A172 (cell line): ENCODE measurements around the gene GAB2. TPM values are rescaled to one million over a fixed set of nuclear protein-coding genes. Genes with fewer than 3 reads are reported as not detected.
"Not testable (repeated sequence)": the region's sequence is repeated elsewhere in the genome, so short reads cannot be mapped to it uniquely, and the experiment has no call there.

Source experiments
- DNase-seq: peaks from one replicate; pipeline ENCODE4 v3.0.0-alpha.2; 2015; ENCODE audit warnings: low spot score
- total RNA-seq: library from RNA; depleted of rRNA; stranded (reverse); fragments of >200 nt; shearing (Covaris generic); gene quantifications from 2 replicates; pipeline ENCODE4 v1.2.3, GENCODE V29; 2014

The GAB2 gene
- total RNA-seq, 1 experiment from 2014 or later: 12.1 TPM

DNA sequence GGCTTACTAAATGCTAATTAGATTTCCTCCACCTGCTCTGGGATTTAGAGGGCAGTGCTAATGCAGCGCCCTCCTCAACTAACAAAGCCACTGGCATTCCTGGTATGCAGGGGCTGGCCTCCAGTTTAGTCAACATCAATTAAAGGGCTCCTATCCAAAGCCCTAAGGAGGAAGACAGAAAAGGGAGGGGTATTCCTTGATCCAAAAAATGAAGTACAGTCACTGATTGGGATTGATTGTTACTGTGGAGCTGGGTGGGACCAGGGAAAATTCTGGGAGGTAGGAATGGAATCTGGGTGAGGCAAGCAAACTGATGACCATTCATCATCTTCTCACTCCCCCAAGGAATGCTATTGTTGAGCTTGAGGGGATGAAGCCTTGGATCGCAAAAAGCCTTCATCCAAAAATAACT lies 52.2 kb downstream of the GAB2 start:
- peak; percentile 95 for DNase-seq

DNA sequence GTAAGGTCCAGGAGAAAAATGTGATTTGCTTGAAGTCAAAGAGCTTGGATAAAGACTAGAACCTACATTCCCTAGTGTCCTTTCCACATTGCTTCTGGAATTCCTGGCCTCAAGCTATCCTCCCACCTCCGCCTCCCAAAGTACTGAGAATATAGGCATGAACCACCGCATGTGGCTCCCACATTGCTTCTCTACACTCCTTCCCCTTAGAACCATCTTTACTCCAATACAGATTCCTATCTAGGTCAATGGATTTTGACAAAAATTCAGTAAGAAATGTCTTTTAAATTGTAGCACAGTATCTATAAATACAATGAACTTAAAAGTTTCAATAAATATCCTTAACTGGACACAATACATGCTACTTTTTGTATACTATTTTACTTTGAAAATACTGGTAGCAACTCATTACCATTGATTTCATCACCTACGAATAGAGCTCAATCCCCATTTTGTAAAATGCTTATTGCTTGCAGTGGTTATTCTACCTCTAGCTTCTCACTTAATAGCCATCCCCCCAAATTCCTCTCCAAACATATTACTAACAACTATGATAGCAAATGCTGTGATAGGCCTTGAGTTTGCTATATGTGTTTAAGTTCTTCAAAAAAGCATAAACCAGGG lies 53.4 kb downstream of the GAB2 start:
- no peak for DNase-seq

DNA sequence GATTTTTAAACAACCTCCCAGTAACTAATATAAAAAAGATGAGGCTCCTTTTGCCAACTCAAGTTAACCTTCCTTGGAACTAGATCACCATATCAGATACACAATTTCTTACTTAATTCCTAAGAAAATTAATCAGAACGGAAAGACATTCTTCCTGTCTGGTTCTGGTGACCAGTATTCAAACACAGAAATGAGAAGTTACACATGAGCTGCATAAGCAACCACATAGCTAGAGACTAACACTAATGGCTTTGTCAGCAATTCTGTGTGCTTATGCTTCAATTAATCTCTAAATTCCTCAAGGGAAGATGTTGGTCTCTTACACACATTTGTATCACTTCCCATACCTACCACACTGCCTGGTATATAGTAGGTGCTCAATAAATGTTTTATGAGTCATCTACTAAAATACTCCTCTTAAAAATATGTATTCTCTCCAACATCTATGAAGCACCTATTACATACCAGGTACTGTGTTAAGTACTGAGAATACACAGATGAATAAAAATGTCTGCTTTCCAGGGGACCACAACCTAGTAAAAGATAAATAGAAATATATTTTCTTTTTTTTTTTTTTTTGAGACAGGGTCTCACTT lies 54.5 kb downstream of the GAB2 start:
- DNase-seq: no peak

DNA sequence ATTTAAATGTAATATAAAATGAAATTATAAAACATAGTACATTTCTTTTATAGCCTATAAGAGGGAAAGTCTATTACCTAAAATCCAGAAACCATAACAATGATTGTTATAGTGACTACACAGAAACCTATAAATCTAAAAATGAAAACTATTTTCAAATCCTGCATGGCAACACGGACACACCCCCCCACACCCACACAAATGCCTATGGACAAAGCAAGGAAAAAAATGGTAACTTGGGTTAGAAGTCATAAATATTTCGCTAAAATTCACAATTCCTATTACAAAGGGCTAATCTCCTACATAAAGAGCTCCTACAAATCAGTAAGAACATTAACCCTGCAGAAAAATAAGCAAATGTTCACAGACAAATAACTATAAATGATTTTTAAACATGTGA lies 56.4 kb downstream of the GAB2 start:
- DNase-seq: no peak

DNA sequence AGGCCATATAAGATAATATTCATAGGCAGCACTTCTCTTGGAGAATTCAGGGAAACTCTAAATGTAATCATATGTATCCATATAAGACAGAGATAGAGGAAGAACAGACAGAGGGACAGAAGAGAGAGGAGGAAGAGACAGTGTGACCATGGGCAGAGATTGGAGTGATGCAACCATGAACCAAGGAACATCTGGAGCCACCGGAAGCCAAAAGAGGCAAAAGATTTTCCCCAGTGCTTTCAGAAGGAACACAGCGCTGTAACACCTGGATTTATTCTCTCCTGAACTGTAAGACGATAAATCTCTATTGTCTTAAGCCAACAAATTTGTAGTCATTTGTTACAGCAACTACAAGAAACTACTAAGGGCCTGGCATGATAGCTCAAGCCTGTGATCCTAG lies 57.7 kb downstream of the GAB2 start:
- DNase-seq: no peak

DNA sequence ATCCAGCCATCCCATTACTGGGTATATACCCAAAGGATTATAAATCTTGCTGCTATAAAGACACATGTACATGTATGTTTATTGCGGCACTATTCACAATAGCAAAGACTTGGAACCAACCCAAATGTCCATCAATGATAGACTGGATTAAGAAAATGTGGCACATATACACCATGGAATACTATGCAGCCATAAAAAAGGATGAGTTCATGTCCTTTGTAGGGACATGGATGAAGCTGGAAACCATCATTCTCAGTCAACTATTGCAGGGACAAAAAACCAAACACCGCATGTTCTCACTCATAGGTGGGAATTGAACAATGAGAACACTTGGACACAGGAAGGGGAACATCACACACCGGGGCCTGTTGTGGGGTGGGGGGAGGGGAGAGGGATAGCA lies 59.7 kb downstream of the GAB2 start:
- not testable (repeated sequence) for DNase-seq

DNA sequence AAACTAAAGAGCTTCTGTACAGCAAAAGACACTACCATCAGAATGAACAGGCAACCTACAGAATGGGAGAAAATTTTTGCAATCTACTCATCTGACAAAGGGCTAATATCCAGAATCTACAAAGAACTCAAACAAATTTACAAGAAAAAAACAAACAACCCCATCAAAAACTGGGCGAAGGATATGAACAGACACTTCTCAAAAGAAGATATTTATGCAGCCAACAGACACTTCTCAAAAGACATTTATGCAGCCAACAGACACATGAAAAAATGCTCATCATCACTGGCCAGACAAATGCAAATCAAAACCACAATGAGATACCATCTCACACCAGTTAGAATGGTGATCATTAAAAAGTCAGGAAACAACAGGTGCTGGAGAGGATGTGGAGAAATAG lies 60.2 kb downstream of the GAB2 start:
- not testable (repeated sequence) for DNase-seq

DNA sequence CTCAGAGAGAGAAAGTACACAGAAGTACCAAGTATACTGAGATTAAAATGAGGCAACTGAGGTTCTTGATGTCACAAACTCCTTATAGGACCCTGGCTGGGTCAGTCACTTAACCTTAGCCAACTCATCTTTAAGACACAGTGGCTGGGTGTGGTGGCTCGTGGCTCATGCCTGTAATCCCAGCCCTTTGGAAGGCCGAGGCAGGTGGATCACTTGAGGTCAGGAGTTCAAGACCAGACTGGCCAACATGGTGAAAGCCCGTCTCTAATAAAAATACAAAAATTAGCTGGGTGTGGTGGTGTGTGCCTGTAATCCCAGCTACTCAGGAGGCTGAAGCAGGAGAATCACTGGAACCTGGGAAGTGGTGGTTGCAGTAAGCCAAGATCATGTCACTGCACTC lies 61.9 kb downstream of the GAB2 start:
- not testable (repeated sequence) for DNase-seq

DNA sequence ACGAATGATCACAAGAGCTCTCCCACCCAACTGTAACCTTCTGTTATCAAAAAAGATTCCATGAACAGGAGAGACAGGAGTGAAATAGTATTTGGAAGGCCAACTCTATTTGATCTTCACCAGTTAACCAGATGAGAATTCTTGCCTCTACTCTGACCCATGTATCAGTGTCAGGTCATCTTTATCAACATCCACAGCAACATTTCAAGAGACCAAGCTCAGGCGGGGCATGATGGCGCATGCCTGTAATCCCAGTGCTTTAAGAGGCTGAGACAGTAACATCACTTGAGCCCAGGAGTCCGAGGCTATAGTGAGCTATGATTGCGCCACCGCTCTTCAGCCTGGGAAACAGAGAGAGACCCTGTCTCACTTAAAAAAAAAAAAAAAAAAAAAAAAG lies 62.3 kb downstream of the GAB2 start:
- no peak for DNase-seq

DNA sequence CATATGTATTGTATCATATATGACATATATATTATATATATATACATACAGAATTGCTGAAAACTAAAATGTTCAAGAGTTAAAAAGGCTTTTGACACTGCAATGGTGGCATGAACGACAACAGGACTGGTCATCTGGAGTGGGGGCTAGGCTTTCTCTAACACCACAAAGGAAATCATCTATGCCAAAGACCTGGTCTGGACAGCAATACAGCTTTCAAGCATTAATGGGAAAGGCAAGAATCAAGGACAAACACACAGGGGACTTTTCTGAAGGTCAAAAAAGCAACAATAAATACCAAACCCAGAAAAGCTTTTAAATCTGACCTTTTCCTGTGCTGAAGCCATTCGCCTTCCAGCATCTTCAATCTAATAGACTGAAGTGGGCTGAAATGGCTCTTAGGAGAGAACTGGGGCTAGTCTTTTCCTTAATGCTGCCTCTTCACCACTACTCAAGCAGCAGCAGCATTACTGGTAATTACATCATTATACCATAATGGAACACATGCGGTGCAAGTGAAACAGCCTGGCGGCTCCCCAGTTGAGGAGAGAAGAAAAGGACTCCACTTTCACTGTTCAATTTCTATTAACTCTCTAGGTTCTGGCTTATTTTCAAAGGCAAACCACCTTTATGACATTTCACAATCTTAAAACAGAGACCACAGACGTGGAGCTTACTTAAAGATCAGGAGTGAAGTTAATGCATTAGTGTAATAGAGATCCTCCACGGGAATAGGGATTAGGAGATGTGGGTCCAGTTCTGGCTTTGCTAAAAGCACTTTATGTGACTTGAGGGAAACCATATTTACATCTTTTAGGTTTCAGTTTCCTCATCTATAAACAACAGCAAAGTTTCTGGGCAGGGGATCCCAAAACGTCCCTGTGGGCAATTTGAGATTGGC lies 63.0 kb downstream of the GAB2 start:
- no peak for DNase-seq

DNA sequence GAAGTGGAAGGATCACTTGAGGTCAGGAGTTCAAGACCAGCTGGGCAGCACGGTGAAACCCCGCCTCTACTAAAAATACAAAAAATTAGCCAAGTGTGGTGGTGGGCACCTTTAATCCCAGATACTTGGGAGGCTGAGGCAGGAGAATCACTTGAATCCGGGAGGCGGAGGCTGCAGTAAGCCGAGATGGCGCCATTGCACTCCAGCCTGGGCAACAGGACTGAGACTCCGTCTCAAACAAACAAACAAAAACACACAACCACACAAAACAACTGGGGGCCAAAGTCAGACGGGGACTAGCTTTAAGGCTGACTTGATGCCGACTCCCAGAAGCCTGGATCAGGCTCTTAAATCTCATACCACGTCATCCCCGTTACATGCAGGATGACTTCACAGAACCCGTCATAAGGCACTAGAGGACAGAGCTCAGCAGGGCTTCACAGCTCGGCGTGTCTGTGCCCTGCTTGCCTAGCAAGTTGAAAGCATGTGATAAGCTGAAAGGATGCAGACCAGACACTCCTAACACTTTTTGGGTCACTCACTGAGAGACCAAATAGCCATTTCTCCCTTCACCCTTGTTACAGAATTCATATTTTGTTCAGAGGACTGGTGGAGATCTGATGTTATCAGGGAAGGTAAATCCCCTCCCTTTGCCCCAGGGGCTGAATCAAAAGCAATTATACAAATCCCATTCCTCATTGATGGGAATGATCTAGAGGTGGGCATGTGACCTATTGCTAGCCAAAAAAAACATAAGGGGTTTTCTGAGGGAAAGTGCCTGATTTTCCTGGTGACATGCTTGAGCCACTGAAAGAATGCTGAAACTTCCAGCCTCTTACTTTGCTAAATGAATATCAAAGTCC lies 65.4 kb downstream of the GAB2 start:
- peak; percentile 85 for DNase-seq

DNA sequence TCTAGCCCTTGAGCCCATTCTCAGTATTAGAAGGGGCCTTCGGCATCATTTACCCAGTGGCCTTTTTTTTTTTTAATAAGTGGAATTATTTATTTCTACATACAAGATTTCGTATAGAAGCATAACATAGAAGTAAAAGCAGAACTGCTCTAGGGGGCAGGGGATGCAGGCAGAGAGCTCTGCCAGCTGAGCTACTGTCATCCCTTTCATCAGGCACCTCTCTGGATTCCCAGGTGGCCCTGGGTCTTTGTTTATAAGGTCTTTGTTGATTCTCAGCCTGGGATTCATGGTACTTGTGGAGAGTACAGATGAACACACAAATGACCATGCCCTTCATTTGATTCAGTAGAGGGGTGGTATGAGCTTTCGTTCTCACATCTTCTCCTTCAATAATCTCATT lies 66.4 kb downstream of the GAB2 start:
- DNase-seq: no peak

DNA sequence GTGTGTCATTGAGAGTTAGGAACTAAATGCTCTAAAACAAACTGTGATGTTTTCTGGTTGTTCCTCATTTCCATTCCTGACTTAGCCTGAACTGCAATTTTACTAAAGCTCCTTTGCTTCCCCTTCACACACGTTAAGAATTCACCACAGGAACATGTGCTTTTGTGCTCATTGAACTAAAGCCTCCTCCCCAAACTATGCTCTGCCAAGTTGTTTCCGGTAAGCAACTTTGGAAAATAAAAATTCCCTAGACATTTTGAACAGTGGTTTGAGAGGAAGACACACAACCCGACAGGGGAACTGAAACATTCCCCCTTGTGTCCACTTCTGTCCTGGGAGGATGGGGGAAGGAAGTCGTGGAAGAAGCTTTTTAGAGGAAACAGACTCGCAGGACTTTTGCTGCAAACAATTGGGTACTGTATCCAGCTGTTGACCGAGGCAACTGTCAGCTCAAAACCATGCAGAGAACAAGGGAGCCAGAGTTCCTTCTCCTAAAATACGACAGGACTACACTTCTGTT lies 66.9 kb downstream of the GAB2 start:
- peak; percentile 50 for DNase-seq

DNA sequence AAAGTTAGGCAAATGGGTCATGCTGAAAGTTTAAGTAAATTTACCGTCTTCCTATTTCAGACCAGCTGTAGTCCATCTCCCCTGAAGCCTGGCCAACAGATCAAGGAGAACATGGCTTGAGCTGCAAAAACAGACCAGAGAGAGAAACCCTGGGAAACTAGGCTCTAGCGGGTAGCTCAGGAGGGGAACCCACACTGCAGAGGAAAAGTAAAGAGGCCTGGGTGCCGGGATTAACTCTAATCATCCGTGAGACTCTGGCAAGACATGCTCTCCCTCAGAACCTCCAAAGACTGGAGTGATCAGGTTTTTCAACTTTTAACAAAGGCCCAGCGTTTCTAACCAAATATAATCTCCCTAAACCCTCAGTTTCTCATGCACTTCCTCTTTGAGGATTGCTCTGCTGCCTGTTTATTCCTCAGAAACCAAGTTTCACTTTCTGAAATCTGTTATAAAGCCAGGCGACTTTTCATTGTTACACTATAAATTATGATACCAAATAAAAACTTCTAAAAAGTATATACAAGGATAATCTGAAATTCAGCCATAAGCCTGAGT lies 67.5 kb downstream of the GAB2 start:
- DNase-seq: peak; percentile 36

DNA sequence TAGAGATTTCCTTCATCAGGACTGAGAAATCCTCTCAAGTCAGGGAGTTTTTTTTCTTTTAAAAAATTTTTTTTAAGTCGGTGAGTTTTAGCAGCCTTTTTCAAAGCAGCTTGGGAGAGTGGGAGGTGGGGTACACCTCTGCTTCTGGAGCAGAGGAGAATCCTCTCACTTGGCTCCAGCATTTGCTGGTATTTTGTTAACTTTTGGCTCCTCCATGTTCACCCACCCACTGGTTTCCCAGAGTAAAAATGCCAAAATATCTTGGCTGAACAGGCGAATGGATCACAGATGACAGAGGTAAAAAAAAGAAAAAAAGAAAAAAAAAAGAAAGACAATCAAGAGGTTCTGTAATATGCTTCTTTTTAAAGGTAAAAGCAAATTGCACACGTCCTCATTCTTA lies 68.0 kb downstream of the GAB2 start:
- no peak for DNase-seq

DNA sequence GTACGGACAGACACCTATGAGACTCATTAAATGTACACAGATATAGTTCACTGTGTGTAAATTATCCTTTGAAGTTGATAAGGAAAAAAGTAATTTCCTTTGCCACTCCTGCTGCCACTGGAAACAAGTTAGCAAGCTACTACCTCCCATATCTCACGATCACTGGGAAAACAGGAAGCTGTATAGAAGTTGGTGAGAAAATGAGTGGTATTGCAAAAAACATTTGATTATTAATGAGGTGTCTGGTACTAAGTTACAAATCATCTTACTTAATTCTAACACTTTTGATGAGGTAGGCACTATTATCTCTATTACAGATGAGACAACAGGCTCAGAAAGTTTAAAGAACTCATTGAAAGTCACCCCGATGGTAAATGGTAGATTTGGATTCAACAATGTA lies 68.5 kb downstream of the GAB2 start:
- no peak for DNase-seq

DNA sequence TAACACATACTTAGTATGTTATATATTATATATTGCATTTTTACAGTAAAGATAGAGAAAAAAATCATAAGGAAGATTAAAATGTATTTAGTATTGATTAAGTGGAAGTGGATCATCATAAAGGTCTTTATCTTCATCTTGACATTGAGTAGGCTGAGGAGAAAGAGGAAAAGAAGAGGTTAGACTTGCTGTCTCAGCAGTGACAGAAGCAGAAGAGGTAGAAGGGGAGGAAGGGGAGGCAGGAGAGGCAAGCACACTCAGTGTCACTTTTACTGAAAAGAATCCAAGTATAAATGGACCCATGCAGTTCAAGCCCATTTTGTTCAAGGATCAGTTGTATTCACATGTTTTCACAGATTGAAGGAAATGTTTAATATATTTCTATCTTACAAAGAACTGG lies 69.7 kb downstream of the GAB2 start:
- DNase-seq: no peak

DNA sequence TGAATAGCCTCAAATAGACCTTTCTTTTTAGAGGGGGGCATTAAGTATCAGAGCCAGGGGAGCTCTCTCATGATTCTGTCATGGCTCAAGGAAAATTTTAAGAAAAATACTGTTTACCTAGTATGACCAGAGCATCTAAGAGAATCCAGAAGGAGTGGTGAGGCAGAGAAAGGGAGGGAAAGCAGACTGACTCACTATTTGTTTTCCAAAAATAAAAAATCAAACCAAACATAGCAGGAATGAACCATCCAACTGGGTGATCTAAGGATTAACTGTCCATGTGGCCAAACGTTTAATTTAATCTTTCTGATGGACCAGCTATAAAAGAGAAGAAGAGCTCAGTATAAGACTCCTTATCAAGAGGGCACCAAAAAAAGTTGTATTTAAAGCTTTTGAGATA lies 70.8 kb downstream of the GAB2 start:
- no peak for DNase-seq

DNA sequence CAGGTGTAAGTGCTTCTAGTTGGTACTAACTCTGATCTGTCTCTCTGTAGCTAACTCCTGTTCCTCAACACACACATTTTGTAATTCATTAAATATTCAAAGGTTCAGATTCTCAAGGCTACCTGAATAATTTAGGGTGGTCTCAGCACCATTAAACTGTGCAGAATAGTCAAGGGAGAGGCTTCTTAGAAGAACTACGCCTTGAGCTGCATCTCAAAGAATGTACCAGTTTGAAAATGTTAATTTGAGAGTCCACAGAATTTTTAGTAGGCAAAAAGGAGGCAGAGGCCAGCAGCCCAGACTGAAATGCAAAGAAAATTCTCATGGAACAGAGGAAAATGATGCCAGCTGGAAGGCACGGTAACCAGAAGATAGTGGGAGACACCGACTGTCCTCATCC lies 72.2 kb downstream of the GAB2 start:
- no peak for DNase-seq

DNA sequence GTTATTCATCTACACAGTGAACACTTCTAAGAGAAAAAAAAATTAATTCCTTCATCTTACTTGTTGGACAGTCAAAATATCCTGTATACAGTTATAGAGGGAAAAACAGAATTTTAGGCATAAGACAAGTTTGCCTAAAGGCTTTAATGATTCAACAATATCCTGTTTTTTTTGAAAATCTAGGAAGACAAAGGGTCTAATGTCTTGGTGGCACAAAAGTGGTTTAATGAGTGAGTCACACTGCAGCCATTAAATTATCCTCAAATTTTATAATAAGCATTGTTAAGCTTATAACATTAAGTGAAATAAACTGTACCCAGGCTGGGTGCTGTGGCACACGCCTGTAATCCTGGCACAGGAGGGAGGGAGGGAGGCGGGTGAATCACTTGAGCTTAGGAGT lies 72.9 kb downstream of the GAB2 start:
- DNase-seq: peak; percentile 51

DNA sequence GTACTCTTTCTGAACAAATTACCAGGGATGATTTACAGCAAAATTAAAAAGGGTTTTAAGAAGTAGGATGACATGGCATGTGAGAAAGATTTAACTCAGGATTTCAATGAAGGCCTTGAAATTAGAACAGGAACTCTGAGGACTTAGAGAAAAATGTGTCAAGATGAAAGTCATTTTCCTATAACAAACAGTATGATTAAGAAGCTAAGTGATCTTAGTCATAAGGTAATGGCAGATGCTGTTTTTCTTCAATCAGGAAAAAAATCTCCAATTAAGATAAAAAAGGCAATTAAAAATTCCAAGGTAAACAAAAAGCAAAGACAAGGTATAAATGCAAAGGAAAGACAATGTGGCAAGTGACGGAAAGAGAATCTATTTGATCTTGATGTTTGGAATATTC lies 73.5 kb downstream of the GAB2 start:
- no peak for DNase-seq

DNA sequence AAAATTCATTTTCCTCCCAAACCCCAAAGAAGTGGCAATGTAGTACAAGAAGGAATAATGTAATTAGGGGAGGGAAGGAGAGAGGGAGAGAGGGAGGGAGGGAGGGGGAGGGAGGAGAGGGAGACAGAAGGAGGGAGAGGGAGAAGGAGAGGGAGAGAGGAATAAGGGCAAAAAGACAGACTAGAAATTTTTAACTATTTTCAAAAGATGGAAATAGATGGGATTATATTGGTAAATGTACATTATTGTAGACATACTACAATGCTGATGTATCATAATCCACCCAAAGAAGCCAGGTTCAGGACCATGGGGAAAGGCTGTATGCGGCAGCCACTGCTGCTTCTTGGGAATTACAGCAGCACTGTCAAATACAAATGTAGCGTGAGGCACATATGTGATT lies 74.3 kb downstream of the GAB2 start:
- DNase-seq: no peak
